NCI-H1930 (cell line): Measurements from ENCODE around the gene PGA5.

ENCODE experiments used
- DNase-seq, 2 experiments: peaks; one replicate each; lab custom pipeline; 2025; lab: John Stamatoyannopoulos, UW

PGA5 gene

DNA sequence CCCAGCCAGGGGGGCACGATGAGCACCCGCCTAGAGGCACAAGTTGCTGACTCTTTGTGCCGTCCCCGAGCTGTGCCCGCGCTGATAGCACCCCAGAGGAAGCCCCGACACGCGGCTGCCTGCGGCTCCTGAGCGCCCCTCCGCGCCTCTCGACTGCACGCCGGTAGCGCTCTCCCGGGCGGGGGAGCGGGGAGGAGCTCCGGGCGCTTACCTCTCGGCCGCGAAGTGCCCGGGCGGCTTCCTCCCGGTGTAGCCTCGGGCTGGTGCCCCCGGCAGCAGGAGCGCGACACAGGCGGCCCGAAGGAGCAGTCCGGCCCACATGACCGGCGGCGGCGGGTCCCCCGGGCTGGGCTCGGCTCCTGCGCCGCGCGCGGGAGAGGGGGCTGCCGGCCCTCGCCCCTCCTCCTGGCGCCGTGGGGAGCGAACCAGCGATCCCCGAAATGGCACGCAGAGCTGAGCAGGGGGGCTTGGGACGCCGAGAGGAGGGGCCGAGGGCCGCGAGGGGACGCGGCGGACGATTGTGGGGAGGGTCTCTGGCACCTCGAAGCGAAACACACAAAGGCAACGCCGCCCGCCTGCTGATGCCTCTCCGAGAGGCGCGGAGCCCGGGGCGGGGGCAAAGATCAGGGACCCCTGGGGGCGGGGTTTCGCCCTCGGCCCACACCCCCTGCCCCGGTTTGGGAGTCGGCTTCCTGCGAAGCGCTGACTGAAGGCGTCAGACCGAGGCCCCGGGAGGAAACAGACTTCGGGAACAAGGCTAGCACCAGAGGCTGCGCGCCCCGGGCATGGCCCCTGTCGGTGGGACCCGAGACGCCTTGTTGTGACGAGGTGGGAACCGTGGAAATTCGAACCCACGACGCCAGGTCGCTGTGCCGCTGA, 54.0 kb downstream of the PGA5 start, which contains the start of gene VWCE:
VWCE (minus strand) TSS at position 600 of the 879 bp plus-strand sequence; CDS start at position 321, 279 bp downstream.
- DNase-seq = peak; percentile 38 to 54

DNA sequence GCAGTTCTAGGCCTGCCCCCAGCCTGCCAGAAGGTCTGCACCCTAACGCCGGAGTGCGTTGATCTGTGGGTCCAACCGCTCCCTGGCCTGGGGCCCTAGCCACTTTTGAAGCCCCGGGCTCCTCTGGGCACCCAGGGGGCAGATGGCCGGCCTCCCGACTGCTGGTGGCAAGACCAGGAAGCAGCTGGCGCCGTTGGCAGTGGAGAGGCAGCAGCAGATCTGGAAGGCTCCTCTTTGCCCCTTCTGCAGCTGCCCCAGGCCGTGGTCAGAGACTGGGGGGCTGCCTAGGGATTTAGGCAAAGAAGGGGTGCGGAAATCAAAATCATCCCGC, 54.6 kb downstream of the PGA5 start:
- DNase-seq = no peak

DNA sequence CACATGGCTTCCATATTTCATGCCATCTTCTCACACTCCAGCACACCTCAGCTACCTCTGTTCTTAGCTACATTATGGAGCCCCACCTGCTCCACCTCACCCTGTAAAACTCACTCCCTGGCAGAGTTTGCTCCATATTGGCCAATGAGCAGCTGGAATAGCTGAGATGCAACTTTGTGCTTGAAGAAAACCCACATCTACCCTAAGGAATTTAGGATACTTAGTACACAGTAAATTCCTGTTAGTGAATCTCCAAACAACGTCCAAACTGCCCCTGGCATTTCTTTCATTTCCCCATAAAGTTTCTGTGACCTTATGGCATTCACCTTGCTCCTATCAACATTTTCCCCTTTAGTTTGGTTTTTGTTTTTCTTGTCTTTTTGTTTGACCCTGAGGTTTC, 56.4 kb downstream of the PGA5 start:
- DNase-seq = no peak

DNA sequence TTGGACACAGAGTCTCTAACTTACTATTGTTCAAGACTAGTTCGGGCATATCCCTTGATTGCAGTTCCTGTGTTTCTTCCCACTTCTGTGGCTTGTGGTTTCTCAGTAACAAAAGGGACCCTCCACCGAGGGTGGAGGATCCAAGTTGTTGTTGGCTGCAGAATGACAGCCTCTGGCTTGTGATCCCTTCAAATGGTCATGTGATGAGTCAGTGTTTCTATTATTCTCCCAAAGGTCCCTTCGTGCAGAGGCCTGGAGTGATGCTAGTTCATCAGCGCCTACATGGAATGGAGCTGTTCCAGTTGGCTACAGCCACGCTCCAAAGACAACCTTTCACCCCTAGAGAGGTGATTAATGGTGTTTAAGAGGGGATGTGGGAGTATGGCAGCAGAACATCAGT, 56.8 kb downstream of the PGA5 start:
- DNase-seq = no peak

DNA sequence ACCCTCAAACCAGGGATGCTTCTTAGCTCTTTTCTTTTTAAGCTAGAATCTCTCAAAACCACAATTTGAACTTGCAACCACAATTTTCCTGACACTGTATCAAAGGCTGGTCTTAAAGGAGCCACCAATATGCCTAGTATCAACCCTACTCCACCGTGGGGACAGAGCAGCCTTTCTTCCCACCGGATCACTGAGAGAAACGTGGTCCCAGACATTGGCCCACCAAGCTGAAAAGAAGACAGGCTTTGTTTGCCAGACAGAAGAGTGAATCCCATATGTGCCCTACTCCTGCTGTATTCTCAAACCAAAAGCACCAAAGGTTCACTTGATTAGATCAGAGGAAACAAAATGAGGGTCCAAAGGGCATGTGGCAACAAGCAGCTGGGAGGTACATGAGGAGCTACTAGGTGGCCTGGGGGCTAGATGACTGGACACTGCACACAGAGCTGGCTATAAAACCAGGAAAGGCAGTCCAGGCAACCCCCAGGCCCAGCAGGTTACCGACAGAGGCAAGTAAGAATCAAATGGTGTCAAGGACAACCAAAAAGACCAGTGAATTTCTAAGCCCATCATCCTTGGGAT, 57.8 kb downstream of the PGA5 start:
- no peak for DNase-seq
